Spleen (tissue), 7 donors: ENCODE results near the gene KLHL40.

Experiments used
- CTCF ChIP-seq, 11 experiments: fragments of 200-600 bp in 7 of 11; fragments of 450-650 bp in 4 of 11; sonication (generic) in 4 of 11; IDR thresholded peaks in 8 of 11; conservative IDR thresholded peaks in 3 of 11; 1 replicate in 7 of 11; 2 replicates in 4 of 11; pipeline versions ENCODE4 v1.4.0 to v1.8.0; 2016 to 2021; ENCODE audit warnings: antibody characterized with exemption in 11 of 11, inconsistent platforms in 4 of 11, mild to moderate bottlenecking in 1 of 11
- POLR2A ChIP-seq, 3 donors: fragments of 450-650 bp; IDR thresholded peaks; one replicate each; pipeline ENCODE4 v1.5.1; 2017; ENCODE audit warnings: antibody characterized with exemption in 3 of 3, mild to moderate bottlenecking in 1 of 3
- donor health status: DM: no; HTN: no; CAD: no; lungs with moderate emphysema.
- donor health status: DM: no; HTN: no; CAD: no.
- donor health status: DM: no; HTN: no; CAD: no.

DNA sequence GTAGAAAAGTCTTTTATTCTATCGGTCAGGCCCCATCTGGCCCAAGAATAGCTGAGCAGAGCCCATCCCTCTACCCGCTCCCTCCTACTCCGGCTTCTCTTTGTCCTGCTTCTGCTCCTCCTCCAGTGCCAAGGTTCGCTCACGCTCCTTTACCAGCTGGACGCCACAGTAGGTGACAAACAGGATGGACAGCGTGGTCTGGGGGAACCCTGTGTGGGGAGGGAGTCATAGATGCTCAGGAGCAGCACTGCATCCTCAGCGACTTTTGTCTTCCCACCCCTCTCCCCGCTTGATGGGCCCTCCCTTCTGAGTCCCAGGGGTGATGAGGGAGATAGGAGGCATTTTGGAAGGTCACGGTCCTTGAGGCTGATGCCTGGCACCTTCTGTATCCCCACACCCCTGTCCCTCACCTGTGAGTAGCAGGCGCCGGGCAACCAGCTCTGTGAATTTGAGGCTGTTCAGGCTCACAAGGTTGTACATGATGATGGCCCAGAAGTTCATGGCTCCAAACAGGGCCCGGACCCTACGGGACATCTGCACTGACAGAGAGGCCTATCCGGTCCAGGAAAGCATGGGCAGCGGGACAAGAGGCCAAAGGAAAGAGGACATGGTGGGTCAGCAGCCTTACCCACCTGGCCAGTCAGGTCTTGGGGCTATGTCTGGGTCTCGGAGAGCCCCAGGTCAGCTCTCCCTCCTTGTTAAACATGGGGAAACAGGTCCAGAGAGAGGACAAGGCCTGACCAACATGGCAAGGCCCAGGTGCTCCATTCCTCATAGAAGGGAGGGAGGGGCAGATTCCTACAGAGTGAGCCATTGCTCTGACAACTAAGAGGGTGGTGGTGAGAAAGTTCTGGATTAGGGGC, 7.6 kb downstream of the KLHL40 start:
- no peak for TF ChIP-seq POLR2A (IDR thresholded peaks at IDR 0.05)
- TF ChIP-seq CTCF (IDR thresholded peaks at IDR 0.05 in 8 of 11, conservative IDR thresholded peaks at IDR 0.05 in 3 of 11), result no peak
